Neutrophil (primary cell): ENCODE data around the gene WDR90.

ENCODE experiments used
- H3K27ac ChIP-seq: fragments of 200-600 bp; sonication (generic); 2 replicates; pipeline ENCODE4 v1.5.1; 2016; ENCODE audit warnings: mild to moderate bottlenecking, moderate library complexity
- H3K27me3 ChIP-seq: fragments of 200-600 bp; sonication (generic); 2 replicates; pipeline ENCODE4 v1.6.0; 2016; ENCODE audit warnings: mild to moderate bottlenecking
- H3K36me3 ChIP-seq: fragments of 200-600 bp; sonication (generic); 2 replicates; pipeline ENCODE4 v1.5.1; 2017
- H3K4me1 ChIP-seq, 2 experiments: fragments of 200-600 bp in 1 of 2; sonication (generic) in 1 of 2; 1 replicate in 1 of 2; 2 replicates in 1 of 2; pipeline versions ENCODE4 v1.5.1 to v1.6.1; 2013 to 2016; ENCODE audit warnings: low read depth in 1 of 2, low read length in 1 of 2, mild to moderate bottlenecking in 1 of 2, moderate library complexity in 1 of 2; ENCODE audit not compliant: control insufficient read depth in 1 of 2, insufficient read depth in 1 of 2
- H3K4me3 ChIP-seq, 2 experiments: fragments of 200-600 bp in 1 of 2; sonication (generic) in 1 of 2; 1 replicate in 1 of 2; 2 replicates in 1 of 2; pipeline ENCODE4 v1.5.1; 2013 to 2016; ENCODE audit warnings: low read depth in 1 of 2, low read length in 1 of 2, mild to moderate bottlenecking in 1 of 2, moderate library complexity in 1 of 2
- H3K9me3 ChIP-seq: fragments of 200-600 bp; sonication (generic); 2 replicates; pipeline ENCODE4 v1.5.1; 2016
- CTCF ChIP-seq: fragments of 200-600 bp; sonication (generic); IDR thresholded peaks from 2 replicates; pipeline ENCODE4 v1.5.1; 2016; ENCODE audit warnings: antibody characterized with exemption

WDR90 gene

DNA sequence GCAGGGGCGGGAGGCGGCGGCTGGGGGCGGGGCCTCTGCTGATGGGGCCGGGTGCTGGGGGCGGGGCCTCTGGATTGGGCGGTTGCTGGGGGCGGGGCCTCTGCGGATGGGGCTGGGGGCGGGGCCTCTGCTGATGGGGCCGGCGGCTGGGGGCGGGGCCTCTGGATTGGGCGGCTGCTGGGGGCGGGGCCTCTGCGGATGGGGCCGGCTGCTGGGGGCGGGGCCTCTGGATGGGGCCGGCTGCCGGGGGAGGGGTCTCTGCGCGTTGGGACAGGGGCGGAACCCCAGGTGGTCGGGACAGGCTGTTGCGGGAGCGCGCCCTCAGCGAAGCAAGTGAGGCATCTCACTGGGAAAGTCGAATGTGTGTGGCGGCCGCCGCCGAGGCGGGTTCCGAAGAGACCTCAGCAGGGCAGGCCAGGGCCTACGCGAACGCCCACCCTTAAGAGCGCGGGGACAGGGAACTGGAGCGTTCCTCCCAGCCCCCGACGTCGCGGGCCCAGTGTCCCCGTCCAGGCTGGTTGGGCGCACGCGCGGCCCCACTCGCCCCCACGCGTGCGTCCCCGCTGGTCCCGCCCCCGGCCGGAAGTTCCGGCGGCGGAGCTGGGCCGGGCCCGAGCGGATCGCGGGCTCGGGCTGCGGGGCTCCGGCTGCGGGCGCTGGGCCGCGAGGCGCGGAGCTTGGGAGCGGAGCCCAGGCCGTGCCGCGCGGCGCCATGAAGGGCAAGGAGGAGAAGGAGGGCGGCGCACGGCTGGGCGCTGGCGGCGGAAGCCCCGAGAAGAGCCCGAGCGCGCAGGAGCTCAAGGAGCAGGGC, 30.9 kb downstream of the WDR90 start, which contains the start of gene STUB1:
Gene STUB1 (plus strand): TSS at position 597 of the 811 bp plus-strand sequence. CDS start 116 bp downstream, at position 713.
- Histone ChIP-seq H3K36me3 (peaks cover 14% of the 10 kb centered on the region), H3K27ac (peak within 1 kb of the TSS; percentile 86), H3K9me3 (no peaks in the 10 kb centered on the region), H3K27me3 (peaks cover 34% of the 10 kb centered on the region), H3K4me1 (peaks cover 43 to 74% of the 10 kb centered on the region in 2 experiments), H3K4me3 (peak within 1 kb of the TSS; percentile 83 to 91)
- TF ChIP-seq CTCF: no peak

DNA sequence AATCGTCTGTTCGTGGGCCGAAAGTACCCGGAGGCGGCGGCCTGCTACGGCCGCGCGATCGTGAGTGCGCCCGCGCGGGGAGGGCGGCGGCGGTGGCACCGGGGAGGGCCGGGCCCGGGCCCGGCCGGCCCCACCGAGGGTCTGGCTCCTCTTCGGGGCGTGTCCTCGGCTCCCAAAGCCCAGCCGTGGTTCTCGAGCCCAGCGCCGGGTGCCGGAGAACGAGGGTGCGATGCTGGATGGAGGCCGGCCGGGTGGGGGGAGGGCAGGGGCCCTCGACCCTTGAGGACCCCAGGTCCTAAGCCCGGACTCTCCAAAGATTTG, 31.4 kb downstream of the WDR90 start:
- no peak for TF ChIP-seq CTCF
- Histone ChIP-seq H3K36me3 (peaks cover 14% of the 10 kb centered on the region), H3K27me3 (peaks cover 28% of the 10 kb centered on the region), H3K27ac (peak overlapping the region; percentile 86), H3K4me1 (peaks cover 43 to 69% of the 10 kb centered on the region in 2 experiments), H3K4me3 (peak overlapping the region; percentile 83 to 91), H3K9me3 (no peaks in the 10 kb centered on the region)

- Histone ChIP-seq H3K4me1 (peaks cover 43 to 70% of the 10 kb centered on the region in 2 experiments), H3K27me3 (peaks cover 22% of the 10 kb centered on the region), H3K9me3 (no peaks in the 10 kb centered on the region), H3K4me3 (peak overlapping the region; percentile 83 to 91), H3K27ac (peak overlapping the region; percentile 86), H3K36me3 (peaks cover 14% of the 10 kb centered on the region)
- no peak for TF ChIP-seq CTCF
Measured at GRCh38 chr16:680967-681745, 32.0 kb downstream of the WDR90 start.

DNA sequence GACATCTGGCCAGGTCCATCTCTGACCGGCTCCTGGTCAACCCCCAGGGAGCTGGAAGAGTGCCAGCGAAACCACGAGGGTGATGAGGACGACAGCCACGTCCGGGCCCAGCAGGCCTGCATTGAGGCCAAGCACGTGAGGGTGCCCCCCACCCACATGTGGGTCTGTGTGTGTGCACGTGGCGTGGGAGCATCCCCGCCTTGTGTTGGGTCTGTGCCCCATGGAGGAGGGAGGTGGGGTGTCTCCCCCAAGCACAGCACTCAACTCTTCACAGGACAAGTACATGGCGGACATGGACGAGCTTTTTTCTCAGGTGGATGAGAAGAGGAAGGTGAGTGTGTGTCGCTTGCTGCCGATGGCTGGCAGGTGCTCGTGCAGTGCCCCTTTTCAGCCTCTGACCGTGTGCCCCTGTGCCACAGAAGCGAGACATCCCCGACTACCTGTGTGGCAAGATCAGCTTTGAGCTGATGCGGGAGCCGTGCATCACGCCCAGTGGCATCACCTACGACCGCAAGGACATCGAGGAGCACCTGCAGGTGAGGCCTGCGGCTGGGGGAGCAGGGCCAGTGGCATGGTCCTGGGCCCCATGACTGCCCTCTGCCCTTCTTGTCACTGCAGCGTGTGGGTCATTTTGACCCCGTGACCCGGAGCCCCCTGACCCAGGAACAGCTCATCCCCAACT, 32.7 kb downstream of the WDR90 start:
- H3K9me3 ChIP-seq: no peaks in the 10 kb centered on the region
- TF ChIP-seq CTCF: no peak
- H3K27ac ChIP-seq: no peak overlapping the region
- peaks cover 39 to 63% of the 10 kb centered on the region in 2 experiments for H3K4me1 ChIP-seq
- H3K27me3 ChIP-seq: peaks cover 15% of the 10 kb centered on the region
- H3K4me3 ChIP-seq: peak overlapping the region in 1 of 2 experiments; percentile 2
- H3K36me3 ChIP-seq: peaks cover 19% of the 10 kb centered on the region

DNA sequence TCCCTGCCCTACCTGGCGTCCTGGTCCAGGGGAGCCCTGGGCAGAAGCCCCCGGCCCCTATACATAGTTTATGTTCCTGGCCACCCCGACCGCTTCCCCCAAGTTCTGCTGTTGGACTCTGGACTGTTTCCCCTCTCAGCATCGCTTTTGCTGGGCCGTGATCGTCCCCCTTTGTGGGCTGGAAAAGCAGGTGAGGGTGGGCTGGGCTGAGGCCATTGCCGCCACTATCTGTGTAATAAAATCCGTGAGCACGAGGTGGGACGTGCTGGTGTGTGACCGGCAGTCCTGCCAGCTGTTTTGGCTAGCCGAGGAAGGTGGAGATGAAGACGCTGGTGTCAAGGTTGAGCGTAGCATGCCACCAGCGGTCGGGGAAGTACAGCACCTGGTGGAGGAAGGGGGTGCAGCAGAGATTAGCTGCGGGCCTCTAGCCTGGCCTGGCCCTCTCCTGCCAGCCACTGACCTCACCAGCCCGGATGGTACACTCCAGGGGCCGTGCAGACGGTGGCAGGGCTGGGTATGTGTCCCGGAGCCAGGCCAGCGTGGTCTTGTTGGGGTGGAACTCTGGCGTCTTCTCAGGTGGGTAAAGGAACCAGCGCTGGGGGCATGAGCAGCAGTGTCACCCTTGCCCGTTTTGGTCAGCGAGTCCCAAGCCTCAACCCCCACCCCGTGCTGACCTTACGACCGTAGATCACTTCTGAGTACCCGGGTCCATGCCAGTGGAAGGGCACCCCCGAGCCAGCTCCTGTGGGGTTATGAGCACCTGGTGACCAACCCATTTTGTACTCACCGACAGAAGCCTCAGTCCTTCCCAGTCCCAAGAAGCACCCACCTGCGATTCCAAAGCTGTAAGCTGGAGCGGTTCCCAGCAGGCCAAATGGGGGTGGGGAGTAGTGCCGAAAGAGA, 33.6 kb downstream of the WDR90 start:
- no peak for TF ChIP-seq CTCF
- peaks cover 33 to 54% of the 10 kb centered on the region in 2 experiments for H3K4me1 ChIP-seq
- H3K27ac ChIP-seq: no peak overlapping the region
- no peak overlapping the region for H3K4me3 ChIP-seq
- peaks cover 20% of the 10 kb centered on the region for H3K36me3 ChIP-seq
- no peaks in the 10 kb centered on the region for H3K9me3 ChIP-seq
- H3K27me3 ChIP-seq: peaks cover 7% of the 10 kb centered on the region
